Measurements from ENCODE around the gene TNRC6A.
A peak's percentile ranks its signal among the peaks of the same experiment; 100 is the strongest.
"Not testable (repeated sequence)": the region's sequence is repeated elsewhere in the genome, so short reads cannot be mapped to it uniquely, and the experiment has no call there.

Gene TNRC6A

GRCh38 chr16:24723663-24724062 is 5.8 kb upstream of the TNRC6A start:
- DNase-seq (ENCODE audit: low read depth in 1 of 2, low spot score in 1 of 2): no peak

- no peak for DNase-seq (ENCODE audit: low read depth in 1 of 2, low spot score in 1 of 2)
Observed at GRCh38 chr16:24728011-24728410, 1.4 kb upstream of the TNRC6A start.

GRCh38 chr16:24728891-24729242 is 584 bp upstream of the TNRC6A start:
- DNase-seq (ENCODE audit: low read depth in 1 of 2, low spot score in 1 of 2): no peak

- DNase-seq (ENCODE audit: low read depth in 1 of 2, low spot score in 1 of 2): peak; percentile 4 to 23
Observed at GRCh38 chr16:24729951-24730815, 732 bp downstream of the TNRC6A start.

- no peak for DNase-seq (ENCODE audit: low read depth in 1 of 2, low spot score in 1 of 2)
Observed at GRCh38 chr16:24730914-24731313, 1.5 kb downstream of the TNRC6A start.

GRCh38 chr16:24731722-24732419 is 2.4 kb downstream of the TNRC6A start:
- no peak for DNase-seq (ENCODE audit: low read depth in 1 of 2, low spot score in 1 of 2)

- DNase-seq (ENCODE audit: low read depth in 1 of 2, low spot score in 1 of 2): no peak
Observed at GRCh38 chr16:24734382-24734781, 4.9 kb downstream of the TNRC6A start.

- no peak for DNase-seq (ENCODE audit: low read depth in 1 of 2, low spot score in 1 of 2)
Observed at GRCh38 chr16:24736758-24737157, 7.3 kb downstream of the TNRC6A start.

GRCh38 chr16:24737391-24737871 is 8.0 kb downstream of the TNRC6A start:
- DNase-seq (ENCODE audit: low read depth in 1 of 2, low spot score in 1 of 2): no peak

- DNase-seq (ENCODE audit: low read depth in 1 of 2, low spot score in 1 of 2): no peak
Observed at GRCh38 chr16:24737916-24738594, 8.6 kb downstream of the TNRC6A start.

- DNase-seq (ENCODE audit: low read depth in 1 of 2, low spot score in 1 of 2): no peak
Observed at GRCh38 chr16:24738895-24739294, 9.4 kb downstream of the TNRC6A start.

GRCh38 chr16:24741862-24742261 is 12.4 kb downstream of the TNRC6A start:
- DNase-seq (ENCODE audit: low read depth in 1 of 2, low spot score in 1 of 2): no peak

- not testable (repeated sequence) for DNase-seq (ENCODE audit: low read depth in 1 of 2, low spot score in 1 of 2)
Observed at GRCh38 chr16:24742610-24743009, 13.2 kb downstream of the TNRC6A start.

- DNase-seq (ENCODE audit: low read depth in 1 of 2, low spot score in 1 of 2): no peak
Observed at GRCh38 chr16:24745391-24745790, 15.9 kb downstream of the TNRC6A start.

GRCh38 chr16:24745791-24746190 is 16.3 kb downstream of the TNRC6A start:
- no peak for DNase-seq (ENCODE audit: low read depth in 1 of 2, low spot score in 1 of 2)

- no peak for DNase-seq (ENCODE audit: low read depth in 1 of 2, low spot score in 1 of 2)
Observed at GRCh38 chr16:24747441-24747840, 18.0 kb downstream of the TNRC6A start.

- DNase-seq (ENCODE audit: low read depth in 1 of 2, low spot score in 1 of 2): no peak
Observed at GRCh38 chr16:24748242-24748641, 18.8 kb downstream of the TNRC6A start.

GRCh38 chr16:24749310-24749709 is 19.9 kb downstream of the TNRC6A start:
- no peak for DNase-seq (ENCODE audit: low read depth in 1 of 2, low spot score in 1 of 2)

GRCh38 chr16:24749872-24750271 is 20.4 kb downstream of the TNRC6A start:
- DNase-seq (ENCODE audit: low read depth in 1 of 2, low spot score in 1 of 2): not testable (repeated sequence)

GRCh38 chr16:24753000-24753399 is 23.5 kb downstream of the TNRC6A start:
- no peak for DNase-seq (ENCODE audit: low read depth in 1 of 2, low spot score in 1 of 2)

- DNase-seq (ENCODE audit: low read depth in 1 of 2, low spot score in 1 of 2): no peak
Observed at GRCh38 chr16:24753437-24753836, 24.0 kb downstream of the TNRC6A start.

- no peak for DNase-seq (ENCODE audit: low read depth in 1 of 2, low spot score in 1 of 2)
Observed at GRCh38 chr16:24754543-24754942, 25.1 kb downstream of the TNRC6A start.

Data from activated T-helper 1 cell treated with anti-CD3 and anti-CD28 coated beads, Interleukin-2, amount 50 U/mL, for 16 hours (primary cell).